Aorta (tissue), 5 donors: Measurements from ENCODE around the gene MYMX. TPM values are rescaled to one million over a fixed set of nuclear protein-coding genes. Genes with fewer than 3 reads are reported as not detected.

Experiments
- ATAC-seq: fragments of 200-7000 bp; cut with Tn5 transposase; one replicate; pipeline ENCODE4 v1.9.1; 2022; ENCODE audit warnings: moderate library complexity; ENCODE audit not compliant: low FRiP score
- DNase-seq, 2 donors: peaks; one replicate each; pipeline ENCODE4 v3.0.0-alpha.2; 2020
- H3K27ac ChIP-seq, 2 donors: one replicate each; pipeline ENCODE4 v1.5.1; 2013; ENCODE audit warnings: low read length in 2 of 2, mild to moderate bottlenecking in 2 of 2, moderate library complexity in 2 of 2, control low read depth in 1 of 2, inconsistent platforms in 1 of 2, low read depth in 1 of 2
- H3K27me3 ChIP-seq, 2 donors: one replicate each; pipeline ENCODE4 v1.6.1; 2013; ENCODE audit warnings: control low read depth in 1 of 2, low read length in 1 of 2, mild to moderate bottlenecking in 1 of 2, moderate library complexity in 1 of 2; ENCODE audit not compliant: insufficient read depth in 2 of 2, control insufficient read depth in 1 of 2
- H3K36me3 ChIP-seq, 2 donors: one replicate each; pipeline ENCODE4 v1.6.1; 2013; ENCODE audit warnings: control low read depth in 1 of 2, low read length in 1 of 2, mild to moderate bottlenecking in 1 of 2; ENCODE audit not compliant: insufficient read depth in 2 of 2, control insufficient read depth in 1 of 2
- H3K4me1 ChIP-seq, 2 donors: one replicate each; pipeline ENCODE4 v1.6.1; 2013; ENCODE audit warnings: low read length in 2 of 2, control low read depth in 1 of 2, mild to moderate bottlenecking in 1 of 2, moderate library complexity in 1 of 2; ENCODE audit not compliant: insufficient read depth in 2 of 2, control insufficient read depth in 1 of 2
- H3K4me3 ChIP-seq, 2 donors: one replicate each; pipeline ENCODE4 v1.5.1; 2013; ENCODE audit warnings: low read length in 2 of 2, control low read depth in 1 of 2, mild to moderate bottlenecking in 1 of 2
- H3K9me3 ChIP-seq: one replicate; pipeline ENCODE4 v1.6.1; 2013; ENCODE audit warnings: mild to moderate bottlenecking, low read length; ENCODE audit not compliant: control insufficient read depth
- WGBS, 2 donors: extraction: QIAGEN DNeasy Blood & Tissue Kit; methylation state at CpG; one replicate each; pipeline ENCODE4 v1.1.7; 2013; 5-methylcytosine and 5-hydroxymethylcytosine counted together
- intact Hi-C, 2 donors: fragments of 100-400 bp; cut with DNase I; formaldehyde crosslinking; loops; one replicate each; pipeline versions ENCODE4 v1.14.2 to v1.15.0; 2022
- polyA plus RNA-seq, 2 donors: library from polyadenylated mRNA; stranded (reverse); fragments of 200-250 nt; gene quantifications; one replicate each; pipeline ENCODE4 v1.2.3, GENCODE V29; 2013
- total RNA-seq, 2 donors: library from RNA; stranded (reverse); fragmentation: NEBNext Ultra II Directional; extraction: Animal tissue kit (Norgen Biotek cat#: 25700); gene quantifications; one replicate each; pipeline ENCODE4 v1.2.1, GENCODE V29; 2021
- donor health status: healthy with polysubstance abuse.
- donor health status: Bipolar disorder and iron deficiency.
- donor health status: DM: no; HTN: no; CAD: no.
- donor health status: DM: no; HTN: no; CAD: no.
- donor health status: DM: yes; HTN: yes; CAD: no.

MYMX gene
- total and polyA plus RNA-seq, 4 donors = 1.3 to 1.6 TPM; not detected in 2

- no peaks in the 10 kb centered on the region for H3K4me1 ChIP-seq
These were observed 3.4 kb downstream of the MYMX start for GRCh38 chr6:44219815-44220784.

GRCh38 chr6:44220913-44221290 lies 4.2 kb downstream of the MYMX start:
- no peaks in the 10 kb centered on the region for H3K36me3 ChIP-seq
- H3K4me3 ChIP-seq = no peak overlapping the region
- no peak for ATAC-seq
- no peaks in the 10 kb centered on the region for H3K9me3 ChIP-seq
- no peaks in the 10 kb centered on the region for H3K4me1 ChIP-seq
- H3K27me3 ChIP-seq = no peaks in the 10 kb centered on the region
- intact Hi-C loops = loop anchor here in 1 of 2 donors (1.0 kb wide), 1 partner anchor 16 kb away; no protein-coding TSS in a partner anchor
- no peak for DNase-seq
- peak overlapping the region in 1 of 2 donors; percentile 84 for H3K27ac ChIP-seq
- WGBS, 2 donors = 63 to 67% methylated on average over 4 of the region's 4 CpGs

More at GRCh38 chr6:44219815-44220784, 3.4 kb downstream of the MYMX start:
- intact Hi-C loops = loop anchor here in 1 of 2 donors (5.0 kb wide), 1 partner anchor 43 kb away; no protein-coding TSS in a partner anchor
- ATAC-seq (no peak), DNase-seq (peak in 1 of 2 donors; percentile 44)
- Histone ChIP-seq H3K4me3 (peak overlapping the region; percentile 48 to 90), H3K36me3 (no peaks in the 10 kb centered on the region), H3K9me3 (no peaks in the 10 kb centered on the region), H3K27ac (peak overlapping the region; percentile 38 to 89), H3K27me3 (no peaks in the 10 kb centered on the region)
- WGBS, 2 donors = 45 to 46% methylated on average over 23 to 28 of the region's 28 CpGs

- H3K4me3 ChIP-seq = no peak overlapping the region
- peak; percentile 83 for ATAC-seq
These were observed 4.7 kb downstream of the MYMX start for GRCh38 chr6:44221291-44221960.

GRCh38 chr6:44221961-44222335 lies 5.2 kb downstream of the MYMX start:
- Histone ChIP-seq H3K4me3 (no peak overlapping the region), H3K36me3 (no peaks in the 10 kb centered on the region), H3K27ac (peak overlapping the region; percentile 51 to 84), H3K27me3 (no peaks in the 10 kb centered on the region), H3K9me3 (no peaks in the 10 kb centered on the region), H3K4me1 (no peaks in the 10 kb centered on the region)
- WGBS, 2 donors = 9 to 24% methylated on average over 2 of the region's 2 CpGs
- DNase-seq = no peak
- ATAC-seq = no peak
- intact Hi-C loops = loop anchor here in 1 of 2 donors (1.0 kb wide), 1 partner anchor 15 kb away; no protein-coding TSS in a partner anchor

More at GRCh38 chr6:44221291-44221960, 4.7 kb downstream of the MYMX start:
- no peaks in the 10 kb centered on the region for H3K36me3 ChIP-seq
- WGBS, 2 donors = 0 to 1% methylated on average over 4 of the region's 4 CpGs
- peak overlapping the region; percentile 51 to 84 for H3K27ac ChIP-seq
- peak; percentile 96 to 97 for DNase-seq
- no peaks in the 10 kb centered on the region for H3K9me3 ChIP-seq
- H3K27me3 ChIP-seq = no peaks in the 10 kb centered on the region
- no peaks in the 10 kb centered on the region for H3K4me1 ChIP-seq
- intact Hi-C loops = loop anchor here in 1 of 2 donors (1.0 kb wide), 1 partner anchor 16 kb away; no protein-coding TSS in a partner anchor

- Histone ChIP-seq H3K36me3 (no peaks in the 10 kb centered on the region), H3K27me3 (no peaks in the 10 kb centered on the region), H3K4me3 (peak overlapping the region; percentile 45 to 61), H3K9me3 (no peaks in the 10 kb centered on the region), H3K27ac (peak overlapping the region; percentile 74 to 78), H3K4me1 (no peaks in the 10 kb centered on the region)
- ATAC-seq (peak; percentile 1), DNase-seq (peak; percentile 44 to 83)
- intact Hi-C loops = no loop called here
- 14 to 17% methylated on average over 26 of the region's 26 CpGs for WGBS, 2 donors
These were observed 6.0 kb downstream of the MYMX start for GRCh38 chr6:44222486-44223318.

GRCh38 chr6:44223319-44224028 lies 6.7 kb downstream of the MYMX start, which contains the start of gene SLC29A1:
Gene SLC29A1, plus strand, starts transcription at chr6:44223595. Its CDS starts 3,719 bp downstream, at chr6:44227314.
- peak; percentile 89 to 94 for DNase-seq

GRCh38 chr6:44224029-44224964 lies 7.6 kb downstream of the MYMX start:
- 3 to 4% methylated on average over 14 to 18 of the region's 18 CpGs for WGBS, 2 donors
- ATAC-seq = no peak
- peak; percentile 61 to 76 for DNase-seq
- peaks cover 0 to under 1% of the 10 kb centered on the region in 2 donors for H3K36me3 ChIP-seq
- intact Hi-C loops = no loop called here
- no peaks in the 10 kb centered on the region for H3K27me3 ChIP-seq
- H3K4me3 ChIP-seq = peak overlapping the region; percentile 61 to 64
- H3K9me3 ChIP-seq = no peaks in the 10 kb centered on the region
- H3K4me1 ChIP-seq = no peaks in the 10 kb centered on the region
- no peak overlapping the region for H3K27ac ChIP-seq

More at GRCh38 chr6:44223319-44224028, 6.7 kb downstream of the MYMX start, which contains the start of gene SLC29A1:
- intact Hi-C loops = no loop called here
- H3K27ac ChIP-seq = peak within 1 kb of the TSS; percentile 74 to 78
- H3K36me3 ChIP-seq = no peaks in the 10 kb centered on the region
- no peaks in the 10 kb centered on the region for H3K9me3 ChIP-seq
- H3K4me3 ChIP-seq = peak within 1 kb of the TSS; percentile 61 to 64
- peak; percentile 61 for ATAC-seq
- H3K4me1 ChIP-seq = no peaks in the 10 kb centered on the region
- no peaks in the 10 kb centered on the region for H3K27me3 ChIP-seq
- WGBS, 2 donors = 0 to 1% methylated on average over 57 to 73 of the region's 73 CpGs
